ENCODE results near the gene PIGQ.

Gene PIGQ

GRCh38 chr16:580141-580945, 10.6 kb downstream of the PIGQ start:
- no peaks in the 10 kb centered on the region for H3K4me1 ChIP-seq (ENCODE audit: insufficient read depth, poor library complexity, severe bottlenecking)
- H3K4me3 ChIP-seq (ENCODE audit: severe bottlenecking), result no peak overlapping the region
- DNase-seq (ENCODE audit: low spot score) (no peak), ATAC-seq (ENCODE audit: low read depth) (peak; percentile 3; the same call in 1 of the 3 replicates)
- no peaks in the 10 kb centered on the region for H3K36me3 ChIP-seq (ENCODE audit: low read depth)
- H3K27ac ChIP-seq (ENCODE audit: poor library complexity, severe bottlenecking), result no peak overlapping the region
- no peaks in the 10 kb centered on the region for H3K9me3 ChIP-seq (ENCODE audit: severe bottlenecking)
- no peak for TF ChIP-seq CTCF (IDR thresholded peaks at IDR 0.05; ENCODE audit: poor library complexity, severe bottlenecking)
- no peaks in the 10 kb centered on the region for H3K27me3 ChIP-seq (ENCODE audit: insufficient read depth, poor library complexity, severe bottlenecking)

- no peaks in the 10 kb centered on the region for H3K27me3 ChIP-seq (ENCODE audit: insufficient read depth, poor library complexity, severe bottlenecking)
- H3K9me3 ChIP-seq (ENCODE audit: severe bottlenecking), result no peaks in the 10 kb centered on the region
- H3K4me3 ChIP-seq (ENCODE audit: severe bottlenecking), result no peak overlapping the region
- no peaks in the 10 kb centered on the region for H3K36me3 ChIP-seq (ENCODE audit: low read depth)
- no peak for ATAC-seq (ENCODE audit: low read depth)
- DNase-seq (ENCODE audit: low spot score), result no peak
- H3K4me1 ChIP-seq (ENCODE audit: insufficient read depth, poor library complexity, severe bottlenecking), result no peaks in the 10 kb centered on the region
- H3K27ac ChIP-seq (ENCODE audit: poor library complexity, severe bottlenecking), result no peak overlapping the region
- TF ChIP-seq CTCF (IDR thresholded peaks at IDR 0.05; ENCODE audit: poor library complexity, severe bottlenecking), result no peak
These were observed 11.3 kb downstream of the PIGQ start for GRCh38 chr16:580946-581498.

- Histone ChIP-seq H3K27ac (ENCODE audit: poor library complexity, severe bottlenecking) (no peak overlapping the region), H3K4me3 (ENCODE audit: severe bottlenecking) (no peak overlapping the region), H3K9me3 (ENCODE audit: severe bottlenecking) (no peaks in the 10 kb centered on the region), H3K4me1 (ENCODE audit: insufficient read depth, poor library complexity, severe bottlenecking) (peaks cover under 1% of the 10 kb centered on the region), H3K27me3 (ENCODE audit: insufficient read depth, poor library complexity, severe bottlenecking) (no peaks in the 10 kb centered on the region), H3K36me3 (ENCODE audit: low read depth) (no peaks in the 10 kb centered on the region)
- ATAC-seq (ENCODE audit: low read depth), result no peak
- TF ChIP-seq CTCF (IDR thresholded peaks at IDR 0.05; ENCODE audit: poor library complexity, severe bottlenecking), result no peak
- DNase-seq (ENCODE audit: low spot score), result no peak
These were observed 12.4 kb downstream of the PIGQ start for GRCh38 chr16:582218-582613.

GRCh38 chr16:582614-583331, 13.0 kb downstream of the PIGQ start:
- Histone ChIP-seq H3K27me3 (ENCODE audit: insufficient read depth, poor library complexity, severe bottlenecking) (no peaks in the 10 kb centered on the region), H3K36me3 (ENCODE audit: low read depth) (no peaks in the 10 kb centered on the region), H3K4me1 (ENCODE audit: insufficient read depth, poor library complexity, severe bottlenecking) (peaks cover 4% of the 10 kb centered on the region), H3K4me3 (ENCODE audit: severe bottlenecking) (no peak overlapping the region), H3K9me3 (ENCODE audit: severe bottlenecking) (no peaks in the 10 kb centered on the region), H3K27ac (ENCODE audit: poor library complexity, severe bottlenecking) (no peak overlapping the region)
- TF ChIP-seq CTCF (IDR thresholded peaks at IDR 0.05; ENCODE audit: poor library complexity, severe bottlenecking), result no peak
- DNase-seq (ENCODE audit: low spot score) (no peak), ATAC-seq (ENCODE audit: low read depth) (peak; percentile 11; the same call in 1 of the 3 replicates)
